PC-9 (cell line): ENCODE measurements around the gene GLRA1.

Experiments
- CTCF ChIP-seq: fragments of 200-600 bp; sonication (generic); conservative IDR thresholded peaks from 2 replicates; pipeline ENCODE4 v1.6.1; 2017; ENCODE audit warnings: mixed run types, antibody characterized with exemption, mild to moderate bottlenecking, moderate library complexity
- EZH2 ChIP-seq: fragments of 200-600 bp; sonication (generic); IDR thresholded peaks from 2 replicates; pipeline ENCODE4 v1.8.0; 2017; ENCODE audit warnings: antibody characterized with exemption, low read depth

- TF ChIP-seq CTCF (no peak), EZH2 (no peak)
These were observed 53.8 kb downstream of the GLRA1 start for GRCh38 chr5:151870820-151871219.
